SK-N-SH treated with all-trans-retinoic acid at 6 μM for 48 hours (cell line): Measurements from ENCODE around the gene BCL6B.

ENCODE experiments used
- ARNTL ChIP-seq: fragments of 450-650 bp; formaldehyde crosslinking; IDR thresholded peaks from 2 replicates; pipeline ENCODE4 v1.5.0; 2020; ENCODE audit warnings: low read depth, mild to moderate bottlenecking, moderate library complexity, borderline replicate concordance
- BACH2 ChIP-seq: fragments of 250-450 bp; sonication (Bioruptor Pico); IDR thresholded peaks from 2 replicates; pipeline ENCODE4 v1.9.0; 2021; ENCODE audit warnings: mild to moderate bottlenecking, borderline replicate concordance
- CSDC2 ChIP-seq: fragments of 250-450 bp; sonication (Bioruptor Pico); IDR thresholded peaks from 2 replicates; pipeline ENCODE4 v1.5.0; 2020; ENCODE audit warnings: mild to moderate bottlenecking, moderate library complexity
- ISL1 ChIP-seq: fragments of 250-450 bp; sonication (Bioruptor Pico); IDR thresholded peaks from 2 replicates; pipeline ENCODE4 v2.1.2; 2022; ENCODE audit warnings: mild to moderate bottlenecking, moderate library complexity
- OSR1 ChIP-seq: fragments of 250-450 bp; sonication (Bioruptor Pico); IDR thresholded peaks from 2 replicates; pipeline ENCODE4 v1.8.0; 2022; ENCODE audit warnings: moderate library complexity, mild to moderate bottlenecking, inconsistent platforms
- RARB ChIP-seq: fragments of 250-450 bp; sonication (Bioruptor Pico); IDR thresholded peaks from 2 replicates; pipeline ENCODE4 v1.8.0; 2021; ENCODE audit warnings: mild to moderate bottlenecking, moderate library complexity
- ZFP30 ChIP-seq: fragments of 450-650 bp; formaldehyde crosslinking; IDR thresholded peaks from 2 replicates; pipeline ENCODE4 v1.5.0; 2022; ENCODE audit warnings: mild to moderate bottlenecking, moderate library complexity
- ZNF565 ChIP-seq: fragments of 450-650 bp; formaldehyde crosslinking; conservative IDR thresholded peaks from 2 replicates; pipeline ENCODE4 v1.5.0; 2020; ENCODE audit warnings: low read depth, mild to moderate bottlenecking, moderate library complexity
- TF ChIP-seq, protein P1 (sequence below): fragments of 250-450 bp; sonication (Bioruptor Pico); IDR thresholded peaks from 2 replicates; pipeline ENCODE4 v1.8.0; 2020; ENCODE audit warnings: mild to moderate bottlenecking, moderate library complexity, borderline replicate concordance
- TF ChIP-seq, protein P2 (sequence below): fragments of 250-450 bp; sonication (Bioruptor Pico); IDR thresholded peaks from 2 replicates; pipeline ENCODE4 v1.5.1; 2021; ENCODE audit warnings: mild to moderate bottlenecking, moderate library complexity
- TF ChIP-seq, protein P3 (sequence below): fragments of 250-450 bp; sonication (Bioruptor Pico); IDR thresholded peaks from 2 replicates; pipeline ENCODE4 v1.5.1; 2020; ENCODE audit warnings: low read depth, mild to moderate bottlenecking, moderate library complexity
- TF ChIP-seq, protein P4 (sequence below): fragments of 250-450 bp; sonication (Bioruptor Pico); IDR thresholded peaks from 2 replicates; pipeline ENCODE4 v1.8.0; 2021; ENCODE audit warnings: low read depth, mild to moderate bottlenecking, moderate library complexity, borderline replicate concordance

DNA sequence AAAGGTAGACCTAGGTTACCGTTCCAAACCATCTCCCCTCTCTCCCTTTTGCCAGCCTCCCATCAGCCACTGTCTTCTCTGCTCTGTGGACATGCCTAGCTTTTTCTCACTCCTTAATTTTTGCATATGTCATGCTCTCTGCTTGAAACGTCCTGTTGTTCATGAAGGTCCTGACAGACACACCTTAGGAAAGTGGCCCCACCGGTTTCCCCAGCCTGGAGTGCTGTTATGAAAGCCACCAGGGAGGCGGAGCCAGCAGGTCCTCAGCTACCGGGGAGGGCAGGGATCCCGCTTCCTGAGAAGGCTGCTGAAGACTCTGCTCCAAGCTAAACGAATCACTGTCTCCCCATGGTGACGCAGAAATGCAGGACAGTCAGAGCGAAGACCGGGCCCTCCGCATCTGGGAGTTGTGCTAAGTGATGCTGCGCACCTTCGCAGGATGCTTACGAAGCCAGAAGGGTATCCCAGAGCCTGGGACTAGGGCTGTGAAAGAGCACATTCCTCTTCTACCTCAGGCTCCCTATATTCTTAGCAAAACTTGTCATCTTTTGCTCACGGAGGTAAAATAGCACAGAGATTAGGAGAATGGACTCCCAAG lies 23.4 kb downstream of the BCL6B start:
- TF ChIP-seq BACH2: no peak
- no peak for TF ChIP-seq ARNTL
- TF ChIP-seq, protein P1, sequence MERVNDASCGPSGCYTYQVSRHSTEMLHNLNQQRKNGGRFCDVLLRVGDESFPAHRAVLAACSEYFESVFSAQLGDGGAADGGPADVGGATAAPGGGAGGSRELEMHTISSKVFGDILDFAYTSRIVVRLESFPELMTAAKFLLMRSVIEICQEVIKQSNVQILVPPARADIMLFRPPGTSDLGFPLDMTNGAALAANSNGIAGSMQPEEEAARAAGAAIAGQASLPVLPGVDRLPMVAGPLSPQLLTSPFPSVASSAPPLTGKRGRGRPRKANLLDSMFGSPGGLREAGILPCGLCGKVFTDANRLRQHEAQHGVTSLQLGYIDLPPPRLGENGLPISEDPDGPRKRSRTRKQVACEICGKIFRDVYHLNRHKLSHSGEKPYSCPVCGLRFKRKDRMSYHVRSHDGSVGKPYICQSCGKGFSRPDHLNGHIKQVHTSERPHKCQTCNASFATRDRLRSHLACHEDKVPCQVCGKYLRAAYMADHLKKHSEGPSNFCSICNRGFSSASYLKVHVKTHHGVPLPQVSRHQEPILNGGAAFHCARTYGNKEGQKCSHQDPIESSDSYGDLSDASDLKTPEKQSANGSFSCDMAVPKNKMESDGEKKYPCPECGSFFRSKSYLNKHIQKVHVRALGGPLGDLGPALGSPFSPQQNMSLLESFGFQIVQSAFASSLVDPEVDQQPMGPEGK (CRISPR knock-in tag): no peak
- no peak for TF ChIP-seq CSDC2 (CRISPR knock-in tag)
- TF ChIP-seq RARB (CRISPR knock-in tag): no peak
- TF ChIP-seq, protein P2, sequence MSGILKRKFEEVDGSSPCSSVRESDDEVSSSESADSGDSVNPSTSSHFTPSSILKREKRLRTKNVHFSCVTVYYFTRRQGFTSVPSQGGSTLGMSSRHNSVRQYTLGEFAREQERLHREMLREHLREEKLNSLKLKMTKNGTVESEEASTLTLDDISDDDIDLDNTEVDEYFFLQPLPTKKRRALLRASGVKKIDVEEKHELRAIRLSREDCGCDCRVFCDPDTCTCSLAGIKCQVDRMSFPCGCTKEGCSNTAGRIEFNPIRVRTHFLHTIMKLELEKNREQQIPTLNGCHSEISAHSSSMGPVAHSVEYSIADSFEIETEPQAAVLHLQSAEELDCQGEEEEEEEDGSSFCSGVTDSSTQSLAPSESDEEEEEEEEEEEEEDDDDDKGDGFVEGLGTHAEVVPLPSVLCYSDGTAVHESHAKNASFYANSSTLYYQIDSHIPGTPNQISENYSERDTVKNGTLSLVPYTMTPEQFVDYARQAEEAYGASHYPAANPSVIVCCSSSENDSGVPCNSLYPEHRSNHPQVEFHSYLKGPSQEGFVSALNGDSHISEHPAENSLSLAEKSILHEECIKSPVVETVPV (CRISPR knock-in tag): no peak
- TF ChIP-seq, protein P3, sequence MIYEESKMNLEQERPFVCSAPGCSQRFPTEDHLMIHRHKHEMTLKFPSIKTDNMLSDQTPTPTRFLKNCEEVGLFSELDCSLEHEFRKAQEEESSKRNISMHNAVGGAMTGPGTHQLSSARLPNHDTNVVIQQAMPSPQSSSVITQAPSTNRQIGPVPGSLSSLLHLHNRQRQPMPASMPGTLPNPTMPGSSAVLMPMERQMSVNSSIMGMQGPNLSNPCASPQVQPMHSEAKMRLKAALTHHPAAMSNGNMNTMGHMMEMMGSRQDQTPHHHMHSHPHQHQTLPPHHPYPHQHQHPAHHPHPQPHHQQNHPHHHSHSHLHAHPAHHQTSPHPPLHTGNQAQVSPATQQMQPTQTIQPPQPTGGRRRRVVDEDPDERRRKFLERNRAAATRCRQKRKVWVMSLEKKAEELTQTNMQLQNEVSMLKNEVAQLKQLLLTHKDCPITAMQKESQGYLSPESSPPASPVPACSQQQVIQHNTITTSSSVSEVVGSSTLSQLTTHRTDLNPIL: no peak
- TF ChIP-seq OSR1 (CRISPR knock-in tag): no peak
- TF ChIP-seq, protein P4, sequence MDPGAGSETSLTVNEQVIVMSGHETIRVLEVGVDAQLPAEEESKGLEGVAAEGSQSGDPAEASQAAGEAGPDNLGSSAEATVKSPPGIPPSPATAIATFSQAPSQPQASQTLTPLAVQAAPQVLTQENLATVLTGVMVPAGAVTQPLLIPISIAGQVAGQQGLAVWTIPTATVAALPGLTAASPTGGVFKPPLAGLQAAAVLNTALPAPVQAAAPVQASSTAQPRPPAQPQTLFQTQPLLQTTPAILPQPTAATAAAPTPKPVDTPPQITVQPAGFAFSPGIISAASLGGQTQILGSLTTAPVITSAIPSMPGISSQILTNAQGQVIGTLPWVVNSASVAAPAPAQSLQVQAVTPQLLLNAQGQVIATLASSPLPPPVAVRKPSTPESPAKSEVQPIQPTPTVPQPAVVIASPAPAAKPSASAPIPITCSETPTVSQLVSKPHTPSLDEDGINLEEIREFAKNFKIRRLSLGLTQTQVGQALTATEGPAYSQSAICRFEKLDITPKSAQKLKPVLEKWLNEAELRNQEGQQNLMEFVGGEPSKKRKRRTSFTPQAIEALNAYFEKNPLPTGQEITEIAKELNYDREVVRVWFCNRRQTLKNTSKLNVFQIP (CRISPR knock-in tag): no peak
- TF ChIP-seq ZNF565 (CRISPR knock-in tag): no peak
- TF ChIP-seq ZFP30 (CRISPR knock-in tag): no peak
- TF ChIP-seq ISL1 (CRISPR knock-in tag): no peak
